ENCODE results near the gene PVR.

PVR gene

DNA sequence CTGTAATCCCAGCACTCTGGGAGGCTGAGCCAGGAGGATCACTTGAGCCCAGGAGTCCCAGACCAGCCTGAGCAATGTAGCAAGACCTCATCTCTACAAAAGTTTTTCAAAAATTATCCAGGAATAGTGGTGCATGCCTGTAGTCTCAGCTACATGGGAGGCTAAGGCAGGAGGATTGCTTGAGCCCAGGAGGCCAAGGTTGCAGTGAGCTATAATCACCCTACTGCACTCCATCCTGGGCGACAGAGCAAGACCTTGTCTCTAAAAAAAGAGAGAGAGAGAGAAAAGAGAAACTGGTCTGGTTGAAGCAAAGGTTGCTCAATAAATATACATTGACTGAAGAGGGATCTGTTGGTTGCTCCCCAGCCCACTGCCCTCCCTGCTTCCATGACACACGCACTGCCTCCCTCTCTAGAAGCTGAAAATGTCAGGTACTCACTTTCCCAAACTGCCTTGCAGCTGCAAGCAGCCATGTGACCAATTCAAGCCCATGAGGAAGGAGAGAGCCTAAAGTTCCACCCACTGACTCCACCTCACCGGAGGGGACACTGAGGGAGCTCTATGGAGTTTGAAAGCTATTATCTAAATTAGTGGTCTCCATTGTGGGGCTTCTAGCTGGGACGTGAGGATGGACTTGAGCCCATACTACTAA is 69.3 kb downstream of the PVR start:
- Histone ChIP-seq H3K4me1 (ENCODE audit: insufficient read depth, low read length, poor library complexity, severe bottlenecking) (no peaks in the 10 kb centered on the region), H3K79me2 (ENCODE audit: insufficient read depth, low read length) (no peaks in the 10 kb centered on the region), H3K36me3 (ENCODE audit: insufficient read depth, low read length) (no peaks in the 10 kb centered on the region), H3K9me2 (replicated peaks; ENCODE audit: low read depth, low read length) (no peaks in the 10 kb centered on the region), H2AFZ (ENCODE audit: low read length) (no peak overlapping the region), H4K20me1 (ENCODE audit: insufficient read depth, low read length, poor library complexity, severe bottlenecking) (no peaks in the 10 kb centered on the region), H3K27me3 (ENCODE audit: insufficient read depth, low read length, poor library complexity, severe bottlenecking) (no peaks in the 10 kb centered on the region), H3K4me2 (ENCODE audit: low read depth, low read length, poor library complexity, severe bottlenecking) (no peak overlapping the region), H3K9me3 (ENCODE audit: insufficient read depth, low read depth, low read length) (0 out of 2 replicates have a peak, but pooled peaks cover 5% of the 10 kb centered on the region), H3F3A (ENCODE audit: low read depth) (no peaks in the 10 kb centered on the region), H3K4me3 (ENCODE audit: low read length, poor library complexity, severe bottlenecking) (no peak overlapping the region), H3K9ac (ENCODE audit: low read depth, low read length, poor library complexity, severe bottlenecking) (no peak overlapping the region)
- TF ChIP-seq, protein P1, sequence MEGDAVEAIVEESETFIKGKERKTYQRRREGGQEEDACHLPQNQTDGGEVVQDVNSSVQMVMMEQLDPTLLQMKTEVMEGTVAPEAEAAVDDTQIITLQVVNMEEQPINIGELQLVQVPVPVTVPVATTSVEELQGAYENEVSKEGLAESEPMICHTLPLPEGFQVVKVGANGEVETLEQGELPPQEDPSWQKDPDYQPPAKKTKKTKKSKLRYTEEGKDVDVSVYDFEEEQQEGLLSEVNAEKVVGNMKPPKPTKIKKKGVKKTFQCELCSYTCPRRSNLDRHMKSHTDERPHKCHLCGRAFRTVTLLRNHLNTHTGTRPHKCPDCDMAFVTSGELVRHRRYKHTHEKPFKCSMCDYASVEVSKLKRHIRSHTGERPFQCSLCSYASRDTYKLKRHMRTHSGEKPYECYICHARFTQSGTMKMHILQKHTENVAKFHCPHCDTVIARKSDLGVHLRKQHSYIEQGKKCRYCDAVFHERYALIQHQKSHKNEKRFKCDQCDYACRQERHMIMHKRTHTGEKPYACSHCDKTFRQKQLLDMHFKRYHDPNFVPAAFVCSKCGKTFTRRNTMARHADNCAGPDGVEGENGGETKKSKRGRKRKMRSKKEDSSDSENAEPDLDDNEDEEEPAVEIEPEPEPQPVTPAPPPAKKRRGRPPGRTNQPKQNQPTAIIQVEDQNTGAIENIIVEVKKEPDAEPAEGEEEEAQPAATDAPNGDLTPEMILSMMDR (conservative IDR thresholded peaks at IDR 0.05; ENCODE audit: low read length), result no peak
- no peak for TF ChIP-seq EZH2phosphoT487 (IDR thresholded peaks at IDR 0.05; ENCODE audit: borderline replicate concordance)

Measured in Loucy (cell line).